Measurements from ENCODE around the gene SLC45A1.

DNA sequence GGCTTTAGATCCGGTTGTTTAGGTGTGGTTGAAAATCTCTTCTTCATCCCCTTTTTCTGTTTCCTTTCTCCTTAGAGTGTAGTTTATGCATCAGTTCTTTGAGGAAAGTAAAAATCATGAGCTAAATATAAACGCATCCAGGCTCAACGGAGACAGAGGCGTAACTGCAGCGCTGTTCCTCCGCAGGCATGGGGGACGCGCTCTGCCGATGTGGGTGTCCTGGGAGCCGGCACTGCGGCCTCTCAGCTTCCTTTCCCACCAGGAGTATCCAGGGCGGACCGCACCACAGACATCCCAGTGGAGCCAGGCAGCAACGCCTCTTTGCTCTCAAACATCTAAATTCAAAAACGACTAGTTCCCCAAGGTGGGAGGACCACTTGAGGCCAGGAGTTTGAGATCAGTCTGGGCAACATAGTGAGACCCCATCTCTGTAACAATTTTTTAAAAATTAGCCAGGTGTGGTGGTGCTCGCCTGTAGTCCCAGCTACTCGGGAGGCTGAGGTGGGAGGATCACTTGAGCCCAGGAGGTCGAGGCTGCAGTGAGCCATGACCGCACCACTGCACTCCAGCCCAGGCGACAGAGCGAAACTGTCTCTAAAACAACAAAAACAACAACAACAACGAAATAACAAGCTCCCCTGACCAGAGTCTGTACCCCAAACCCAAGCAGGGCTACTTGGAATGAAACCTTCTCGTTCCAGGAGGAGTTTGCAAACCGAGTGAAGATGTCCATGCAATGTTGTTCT, 16.4 kb downstream of the SLC45A1 start:
- TF ChIP-seq POLR2A (IDR thresholded peaks at IDR 0.05) (no peak), CTCF (IDR thresholded peaks at IDR 0.05) (no peak)

Data from vagina (tissue), 2 donors.